C4-2B (cell line): Measurements from ENCODE around the gene ADGRF1.

Experiments
- ZFX ChIP-seq: fragments of 450-650 bp; IDR thresholded peaks from 2 replicates; pipeline ENCODE4 v1.6.1; 2017
- TF ChIP-seq, protein P1 (sequence below): fragments of 450-650 bp; conservative IDR thresholded peaks from 2 replicates; pipeline ENCODE4 v1.5.1; 2017; ENCODE audit warnings: mild to moderate bottlenecking

DNA sequence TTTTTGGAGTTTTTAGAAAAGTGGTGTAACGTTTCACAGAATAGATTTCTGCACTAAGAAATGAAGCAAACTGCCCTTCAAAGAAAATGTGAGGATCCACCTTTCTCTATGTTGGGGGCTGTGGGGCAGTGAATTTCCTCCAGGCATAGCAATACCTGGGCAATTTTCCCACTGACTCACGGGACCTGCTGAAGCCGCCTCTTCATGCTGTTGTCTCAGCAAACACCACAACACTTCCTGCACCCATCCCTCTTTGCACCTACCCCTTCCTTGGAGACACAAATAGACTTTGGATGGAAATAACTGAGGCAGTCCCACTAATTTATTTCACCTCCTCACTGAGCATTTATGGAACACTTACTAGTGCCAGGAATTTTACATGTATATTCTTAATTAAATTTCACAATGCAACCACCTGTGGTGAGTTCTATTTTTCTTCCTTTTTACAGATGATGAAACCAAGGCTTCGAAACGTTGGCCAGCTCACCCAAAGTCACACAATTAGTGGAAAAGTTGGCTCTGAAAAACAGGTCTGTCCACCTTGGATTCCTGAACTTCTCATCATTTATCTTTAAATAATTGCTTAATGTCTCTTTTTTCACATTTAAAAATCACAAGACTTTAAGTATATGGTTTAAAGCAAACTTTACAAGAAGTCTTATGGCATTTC is 17.2 kb upstream of the ADGRF1 start:
- TF ChIP-seq, protein P1, sequence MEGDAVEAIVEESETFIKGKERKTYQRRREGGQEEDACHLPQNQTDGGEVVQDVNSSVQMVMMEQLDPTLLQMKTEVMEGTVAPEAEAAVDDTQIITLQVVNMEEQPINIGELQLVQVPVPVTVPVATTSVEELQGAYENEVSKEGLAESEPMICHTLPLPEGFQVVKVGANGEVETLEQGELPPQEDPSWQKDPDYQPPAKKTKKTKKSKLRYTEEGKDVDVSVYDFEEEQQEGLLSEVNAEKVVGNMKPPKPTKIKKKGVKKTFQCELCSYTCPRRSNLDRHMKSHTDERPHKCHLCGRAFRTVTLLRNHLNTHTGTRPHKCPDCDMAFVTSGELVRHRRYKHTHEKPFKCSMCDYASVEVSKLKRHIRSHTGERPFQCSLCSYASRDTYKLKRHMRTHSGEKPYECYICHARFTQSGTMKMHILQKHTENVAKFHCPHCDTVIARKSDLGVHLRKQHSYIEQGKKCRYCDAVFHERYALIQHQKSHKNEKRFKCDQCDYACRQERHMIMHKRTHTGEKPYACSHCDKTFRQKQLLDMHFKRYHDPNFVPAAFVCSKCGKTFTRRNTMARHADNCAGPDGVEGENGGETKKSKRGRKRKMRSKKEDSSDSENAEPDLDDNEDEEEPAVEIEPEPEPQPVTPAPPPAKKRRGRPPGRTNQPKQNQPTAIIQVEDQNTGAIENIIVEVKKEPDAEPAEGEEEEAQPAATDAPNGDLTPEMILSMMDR: no peak
- no peak for TF ChIP-seq ZFX
